ENCODE data around the gene BEST4.

DNA sequence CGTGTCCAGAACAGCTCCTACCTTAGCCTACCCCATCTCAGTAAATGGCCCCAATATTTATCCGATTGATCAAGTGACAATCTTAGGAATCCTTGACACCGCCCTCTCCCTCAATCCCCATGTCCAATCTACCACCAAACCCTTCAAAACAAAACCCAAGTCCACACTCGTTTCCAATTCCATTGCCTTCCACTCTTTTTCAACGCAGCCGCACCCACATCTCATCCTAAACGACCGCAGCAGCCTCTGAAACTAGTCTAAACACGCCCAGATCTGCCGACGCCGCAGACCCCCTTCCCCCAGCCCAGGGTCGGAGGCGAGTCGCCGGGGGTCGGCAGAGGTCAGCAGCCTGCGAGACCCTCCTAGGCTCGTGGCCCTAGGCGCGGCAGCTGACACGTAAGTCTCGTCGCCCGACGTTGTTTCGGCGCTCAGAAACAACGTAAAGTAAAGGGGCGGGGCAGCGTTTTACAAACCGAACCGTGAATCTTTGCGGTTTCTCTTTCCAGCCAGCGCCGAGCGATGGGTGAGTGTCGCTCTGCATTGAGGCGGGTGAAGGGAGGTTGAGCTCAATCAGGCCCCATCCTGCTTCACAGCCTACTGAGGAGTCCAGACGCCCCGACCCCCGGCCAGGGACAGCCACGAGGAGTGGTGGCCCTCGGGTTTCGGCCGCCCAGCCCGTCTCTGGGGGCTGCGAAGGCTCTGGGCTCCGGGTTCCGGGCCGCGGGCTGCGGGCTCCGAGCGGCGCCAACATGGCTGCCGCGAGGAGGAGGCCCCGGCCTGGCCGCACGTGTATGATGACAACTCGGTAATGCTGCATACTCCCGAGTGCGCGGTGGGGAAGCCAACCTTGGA lies 12.7 kb downstream of the BEST4 start, which contains the start of gene RPS8:
- TF ChIP-seq, protein P1, sequence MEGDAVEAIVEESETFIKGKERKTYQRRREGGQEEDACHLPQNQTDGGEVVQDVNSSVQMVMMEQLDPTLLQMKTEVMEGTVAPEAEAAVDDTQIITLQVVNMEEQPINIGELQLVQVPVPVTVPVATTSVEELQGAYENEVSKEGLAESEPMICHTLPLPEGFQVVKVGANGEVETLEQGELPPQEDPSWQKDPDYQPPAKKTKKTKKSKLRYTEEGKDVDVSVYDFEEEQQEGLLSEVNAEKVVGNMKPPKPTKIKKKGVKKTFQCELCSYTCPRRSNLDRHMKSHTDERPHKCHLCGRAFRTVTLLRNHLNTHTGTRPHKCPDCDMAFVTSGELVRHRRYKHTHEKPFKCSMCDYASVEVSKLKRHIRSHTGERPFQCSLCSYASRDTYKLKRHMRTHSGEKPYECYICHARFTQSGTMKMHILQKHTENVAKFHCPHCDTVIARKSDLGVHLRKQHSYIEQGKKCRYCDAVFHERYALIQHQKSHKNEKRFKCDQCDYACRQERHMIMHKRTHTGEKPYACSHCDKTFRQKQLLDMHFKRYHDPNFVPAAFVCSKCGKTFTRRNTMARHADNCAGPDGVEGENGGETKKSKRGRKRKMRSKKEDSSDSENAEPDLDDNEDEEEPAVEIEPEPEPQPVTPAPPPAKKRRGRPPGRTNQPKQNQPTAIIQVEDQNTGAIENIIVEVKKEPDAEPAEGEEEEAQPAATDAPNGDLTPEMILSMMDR (IDR thresholded peaks at IDR 0.05), result peak in 1 of 3 experiments; percentile 6
- TF ChIP-seq POLR2A (IDR thresholded peaks at IDR 0.05), result peak; percentile 81
